HG02884 (cell line): Measurements from ENCODE around the gene SMAD3.
A peak's percentile ranks its signal among the peaks of the same experiment; 100 is the strongest.
"Not testable (repeated sequence)": the region's sequence is repeated elsewhere in the genome, so short reads cannot be mapped to it uniquely, and the experiment has no call there.

Source experiments
- ATAC-seq: cut with Tn5 transposase; IDR thresholded peaks from one replicate; pipeline ENCODE4 v1.9.1; 2021; ENCODE audit warnings: mild to moderate bottlenecking, moderate library complexity; ENCODE audit not compliant: unreplicated experiment

SMAD3 gene

DNA sequence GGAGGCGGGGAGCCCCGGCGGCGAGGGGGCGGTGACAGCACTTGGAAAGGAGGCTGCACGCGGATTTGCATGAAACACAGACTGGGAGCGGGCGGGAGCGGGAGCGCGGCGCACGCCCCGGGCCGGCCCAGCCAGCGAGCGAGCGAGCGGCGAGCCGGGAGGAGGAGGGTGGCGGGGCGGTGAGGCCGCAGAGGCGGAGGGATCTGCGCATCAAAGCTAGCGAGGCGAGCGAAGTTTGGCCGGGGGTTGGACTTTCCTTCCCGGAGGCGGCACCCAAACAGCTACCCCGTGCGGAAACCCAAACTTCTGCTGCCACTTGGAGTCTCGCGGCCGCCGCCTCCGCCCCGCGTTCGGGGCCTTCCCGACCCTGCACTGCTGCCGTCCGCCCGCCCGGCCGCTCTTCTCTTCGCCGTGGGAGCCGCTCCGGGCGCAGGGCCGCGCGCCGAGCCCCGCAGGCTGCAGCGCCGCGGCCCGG is at the start of gene SMAD3:
SMAD3 (plus strand) TSS at position 72 of the 475 bp plus-strand sequence. CDS start 553 bp downstream, outside the sequence.
- ATAC-seq = peak; percentile 65

DNA sequence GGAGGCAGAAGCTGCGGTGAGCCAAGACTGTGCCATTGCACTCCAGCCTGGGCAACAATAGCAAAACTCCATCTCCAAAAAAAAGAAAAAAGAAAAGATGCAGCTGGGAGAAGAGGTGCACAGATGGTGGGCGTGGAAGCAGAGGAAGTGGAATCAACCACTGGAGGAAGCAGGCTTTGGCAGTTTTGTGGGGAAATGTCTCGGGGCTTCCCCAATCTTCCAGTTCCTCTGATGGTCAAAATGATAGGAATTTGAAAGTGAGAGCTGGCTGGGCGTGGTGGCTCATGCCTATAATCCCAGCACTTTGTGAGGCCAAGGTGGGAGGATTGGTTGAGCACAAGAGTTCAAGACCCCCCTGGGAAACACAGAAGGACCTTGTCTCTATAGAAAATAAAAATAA is 48.1 kb upstream of the SMAD3 start:
- no peak for ATAC-seq

DNA sequence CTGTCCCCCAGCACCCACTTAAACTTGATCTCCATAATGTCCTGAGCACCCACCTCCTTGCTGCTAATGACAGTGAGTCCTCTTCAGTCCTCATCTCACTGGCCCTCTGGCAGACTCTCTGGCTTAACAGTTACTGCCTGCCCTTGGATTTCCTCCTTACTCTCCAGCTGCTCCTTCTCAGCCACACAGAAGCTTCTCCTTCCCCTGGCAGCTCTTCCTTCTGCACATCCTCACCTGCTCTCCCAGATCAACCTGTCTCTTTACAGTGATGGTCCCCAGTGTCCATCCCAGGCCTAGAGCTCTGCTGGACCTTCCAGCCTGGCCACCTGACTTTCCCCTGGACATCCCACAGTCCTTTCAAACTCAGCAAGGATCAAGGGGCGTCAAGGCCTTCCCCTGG is 47.4 kb upstream of the SMAD3 start:
- ATAC-seq = no peak

GRCh38 chr15:67018441-67018840 is 47.0 kb upstream of the SMAD3 start:
- no peak for ATAC-seq

- ATAC-seq = no peak
Measured at GRCh38 chr15:67019069-67019468, 46.3 kb upstream of the SMAD3 start.

GRCh38 chr15:67019884-67020520 is 45.4 kb upstream of the SMAD3 start:
- no peak for ATAC-seq

DNA sequence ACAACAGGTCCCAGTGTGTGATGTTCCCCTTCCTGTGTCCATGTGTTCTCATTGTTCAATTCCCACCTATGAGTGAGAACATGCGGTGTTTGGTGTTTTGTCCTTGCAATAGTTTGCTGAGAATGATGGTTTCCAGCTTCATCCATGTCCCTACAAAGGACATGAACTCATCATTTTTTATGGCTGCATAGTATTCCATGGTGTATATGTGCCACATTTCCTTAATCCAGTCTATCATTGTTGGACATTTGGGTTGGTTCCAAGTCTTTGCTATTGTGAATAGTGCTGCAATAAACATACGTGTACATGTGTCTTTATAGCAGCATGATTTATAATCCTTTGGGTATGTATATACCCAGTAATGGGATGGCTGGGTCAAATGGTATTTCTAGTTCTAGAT is 44.7 kb upstream of the SMAD3 start:
- not testable (repeated sequence) for ATAC-seq

- ATAC-seq = no peak
Measured at GRCh38 chr15:67021455-67021854, 43.9 kb upstream of the SMAD3 start.

GRCh38 chr15:67022587-67023105 is 42.8 kb upstream of the SMAD3 start:
- ATAC-seq = no peak

GRCh38 chr15:67023517-67024313 is 41.7 kb upstream of the SMAD3 start:
- no peak for ATAC-seq

GRCh38 chr15:67024314-67024997 is 40.9 kb upstream of the SMAD3 start:
- no peak for ATAC-seq

DNA sequence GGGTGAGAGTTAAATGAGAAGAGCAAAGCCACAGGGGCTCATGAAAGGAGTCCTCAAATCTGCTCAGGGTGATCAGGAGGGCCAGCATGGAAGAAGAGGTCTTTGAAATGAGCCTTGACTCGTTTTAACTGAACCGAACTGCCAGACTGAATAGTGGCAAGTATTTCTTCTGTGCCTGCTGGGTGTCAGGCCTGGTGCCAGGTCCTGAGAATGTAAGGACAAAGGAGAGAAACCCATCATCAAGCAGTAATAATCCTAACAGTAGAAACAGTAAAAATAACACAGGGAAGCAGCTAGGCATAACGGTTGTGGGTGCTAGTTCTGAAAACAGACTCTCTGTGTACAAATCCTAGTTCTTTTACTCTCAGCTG is 40.4 kb upstream of the SMAD3 start:
- ATAC-seq = no peak

GRCh38 chr15:67025719-67026609 is 39.4 kb upstream of the SMAD3 start:
- no peak for ATAC-seq

DNA sequence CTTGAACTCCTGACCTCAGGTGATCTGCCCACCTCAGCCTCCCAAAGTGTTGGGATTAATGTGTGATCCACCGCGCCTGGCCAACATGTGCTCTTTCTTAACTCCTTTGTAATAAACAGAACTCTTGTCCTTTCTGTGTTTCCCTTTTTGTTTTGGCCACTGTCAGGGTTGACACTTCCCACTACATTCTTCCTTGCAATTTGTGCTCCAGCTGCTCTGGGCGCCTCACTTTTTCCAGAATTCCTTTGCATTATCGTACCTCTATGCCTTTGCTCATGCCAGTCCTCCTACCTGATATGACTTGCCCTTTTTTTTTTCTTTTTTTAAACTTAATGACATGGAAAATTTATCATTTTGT is 38.8 kb upstream of the SMAD3 start:
- ATAC-seq = no peak

GRCh38 chr15:67028440-67028839 is 37.0 kb upstream of the SMAD3 start:
- ATAC-seq = not testable (repeated sequence)

DNA sequence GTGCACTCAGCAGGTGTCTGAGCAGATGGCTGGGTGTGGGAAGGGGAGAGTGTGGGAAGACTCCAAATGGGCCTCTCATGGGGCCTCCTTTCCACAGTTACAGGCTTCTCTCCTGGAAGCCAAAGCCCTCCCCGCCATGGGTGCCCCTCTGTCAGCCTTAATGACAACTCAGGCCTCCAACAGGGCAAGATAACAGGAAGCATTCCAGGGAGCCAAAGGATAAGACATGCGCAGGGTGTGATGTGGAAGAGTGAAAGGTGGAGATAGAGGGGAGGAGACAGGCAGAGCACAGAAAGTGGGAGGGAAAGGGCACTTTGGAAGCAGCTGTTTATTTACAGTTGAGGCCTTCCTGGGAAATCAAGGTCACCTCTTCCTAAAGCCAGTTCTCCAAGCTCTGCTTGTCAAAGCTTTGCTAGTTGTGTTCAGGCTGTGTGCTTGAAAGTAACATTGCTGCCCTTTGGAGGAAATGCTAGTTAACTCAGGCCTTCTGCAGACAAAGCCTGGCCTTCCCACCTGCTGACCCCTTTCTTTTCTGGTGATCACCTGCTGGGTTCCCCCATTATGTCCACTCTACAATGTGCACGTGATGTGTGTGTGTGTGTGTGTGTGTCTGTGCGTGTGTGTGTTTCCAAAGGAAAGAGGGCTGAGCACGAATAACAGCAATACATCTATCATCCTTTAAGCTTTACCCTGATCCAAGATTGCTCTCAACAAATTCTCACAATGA is 35.2 kb upstream of the SMAD3 start:
- ATAC-seq = no peak

GRCh38 chr15:67031331-67031730 is 34.1 kb upstream of the SMAD3 start:
- ATAC-seq = no peak

DNA sequence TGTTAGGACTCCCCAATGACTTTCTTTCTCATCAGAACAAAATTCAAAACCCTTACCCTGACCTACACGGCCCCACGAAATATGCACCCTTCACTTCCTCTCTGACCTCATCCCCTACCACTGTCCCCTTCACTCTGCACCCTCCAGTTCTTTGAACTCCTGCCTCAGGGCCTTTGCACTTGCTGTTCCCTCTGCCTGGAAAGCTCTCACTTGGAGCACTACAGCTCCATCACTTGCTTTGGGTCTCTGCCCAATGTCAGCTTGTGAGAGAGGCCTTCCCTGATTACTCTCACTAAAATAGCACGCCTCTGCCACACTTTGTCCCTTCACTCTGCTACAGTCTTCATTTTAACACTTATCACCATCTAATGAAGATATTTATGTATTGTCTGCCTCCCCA is 32.8 kb upstream of the SMAD3 start:
- ATAC-seq = no peak

- ATAC-seq = no peak
Measured at GRCh38 chr15:67033012-67033411, 32.4 kb upstream of the SMAD3 start.

- ATAC-seq = no peak
Measured at GRCh38 chr15:67033571-67034044, 31.8 kb upstream of the SMAD3 start.
